OCI-LY7 (cell line): ENCODE data around the gene GNAI2. TPM values are rescaled to one million over a fixed set of nuclear protein-coding genes. Genes with fewer than 3 reads are reported as not detected.

Experiments used
- Bru-seq: library from RNA; stranded (reverse); fragments of 400-500 nt; gene quantifications from one replicate; lab custom pipeline; 2021; lab: Mats Ljungman, UMichigan
- BruChase-seq, 2 experiments: library from RNA; stranded (reverse); fragments of 400-500 nt; gene quantifications; one replicate each; lab custom pipeline; 2021; lab: Mats Ljungman, UMichigan
- BruUV-seq: library from RNA; stranded (reverse); fragments of 400-500 nt; replicated peaks from 2 replicates; lab custom pipeline; 2021; lab: Mats Ljungman, UMichigan
- CTCF ChIA-PET: fragments of 300-600 bp; sonication (Branson Sonifier 250); formaldehyde crosslinking; loops from one replicate; lab custom pipeline; 2022; ENCODE audit warnings: antibody characterized with exemption; ENCODE audit not compliant: unreplicated experiment; lab: Charles Lee
- POLR2A ChIA-PET: fragments of 300-600 bp; sonication (Branson Sonifier 250); formaldehyde crosslinking; loops from one replicate; lab custom pipeline; 2022; ENCODE audit warnings: antibody characterized with exemption; lab: Charles Lee
- DNase-seq: peaks from one replicate; pipeline ENCODE4 v3.0.0-alpha.2; 2015; ENCODE audit warnings: low spot score
- H2AFZ ChIP-seq: fragments of 200-600 bp; sonication (generic), shearing (Covaris generic); 2 replicates; pipeline ENCODE4 v1.6.1; 2014; ENCODE audit warnings: mild to moderate bottlenecking, antibody characterized with exemption, low read length, moderate library complexity
- H3K27ac ChIP-seq: fragments of 200-600 bp; sonication (generic); 2 replicates; pipeline ENCODE4 v1.5.1; 2014; ENCODE audit warnings: mixed run types, low read depth, mild to moderate bottlenecking, moderate library complexity, low read length, inconsistent platforms; ENCODE audit not compliant: poor library complexity, severe bottlenecking
- H3K36me3 ChIP-seq: fragments of 200-600 bp; sonication (generic); 2 replicates; pipeline ENCODE4 v1.6.1; 2014; ENCODE audit warnings: mild to moderate bottlenecking, antibody characterized with exemption, low read length, moderate library complexity, mixed read lengths; ENCODE audit not compliant: insufficient read depth
- H3K4me1 ChIP-seq: fragments of 200-600 bp; sonication (generic); 2 replicates; pipeline ENCODE4 v1.5.1; 2014; ENCODE audit warnings: mild to moderate bottlenecking, low read length; ENCODE audit not compliant: insufficient read depth, poor library complexity, severe bottlenecking
- H3K4me2 ChIP-seq: fragments of 200-600 bp; sonication (generic); 2 replicates; pipeline ENCODE4 v1.6.1; 2014; ENCODE audit warnings: mild to moderate bottlenecking, low read length
- H3K4me3 ChIP-seq: fragments of 200-600 bp; sonication (generic); 2 replicates; pipeline ENCODE4 v1.5.1; 2014; ENCODE audit warnings: mild to moderate bottlenecking, low read depth, low read length; ENCODE audit not compliant: poor library complexity, severe bottlenecking
- H3K79me2 ChIP-seq: fragments of 200-600 bp; sonication (generic); 2 replicates; pipeline ENCODE4 v1.6.1; 2016; ENCODE audit warnings: low read depth, mild to moderate bottlenecking, low read length, moderate library complexity, mixed read lengths; ENCODE audit not compliant: insufficient read depth
- H3K9me2 ChIP-seq: fragments of 200-600 bp; sonication (generic); 2 replicates; pipeline ENCODE4 v1.6.1; 2016; ENCODE audit warnings: mild to moderate bottlenecking, low read length, mixed read lengths; ENCODE audit not compliant: insufficient read depth
- H3K9me3 ChIP-seq: fragments of 200-600 bp; sonication (generic); 2 replicates; pipeline ENCODE4 v1.6.1; 2014; ENCODE audit warnings: mild to moderate bottlenecking, mixed run types, low read length, mixed read lengths
- H4K20me1 ChIP-seq: fragments of 200-600 bp; sonication (generic); 2 replicates; pipeline ENCODE4 v1.6.1; 2014; ENCODE audit warnings: mild to moderate bottlenecking, antibody characterized with exemption, low read length, moderate library complexity, mixed read lengths; ENCODE audit not compliant: insufficient read depth
- EZH2phosphoT487 ChIP-seq: fragments of 200-600 bp; sonication (generic); IDR thresholded peaks from 2 replicates; pipeline ENCODE4 v1.6.1; 2018; ENCODE audit warnings: low read depth, borderline replicate concordance, mild to moderate bottlenecking, mixed run types, antibody characterized with exemption, low read length, moderate library complexity, mixed read lengths
- intact Hi-C: fragments of 100-400 bp; cut with micrococcal nuclease; formaldehyde crosslinking; loops from one replicate; pipeline ENCODE4 v1.10.0; 2022; ENCODE audit not compliant: unreplicated experiment
- long read RNA-seq: library from polyadenylated mRNA; stranded (forward); transcript quantifications from one replicate; pipeline ENCODE4 v2.0.0, GENCODE V29; 2022
- total RNA-seq, 2 experiments: library from RNA; depleted of rRNA in 1 of 2; stranded (reverse); fragments of >200 nt in 1 of 2; shearing (Covaris generic) in 1 of 2; gene quantifications; 2 replicates each; pipeline ENCODE4 v1.2.3, GENCODE V29; 2014 to 2022
- TF ChIP-seq, protein P1 (sequence below): fragments of 200-600 bp; sonication (generic); conservative IDR thresholded peaks from 2 replicates; pipeline ENCODE4 v1.5.1; 2014; ENCODE audit warnings: mild to moderate bottlenecking, antibody characterized with exemption, low read length, moderate library complexity, mixed read lengths

GNAI2 gene
- total RNA-seq (2014; rRNA removed; shearing (Covaris generic)) (165 and 190 TPM in 2 replicates), total RNA-seq (2022) (256 and 266 TPM in 2 replicates), Bru-seq, nascent RNA (percentile 65 among the genes with signal in this experiment), BruChase-seq, experiment 1, labeled RNA remaining after a 6-hour chase (percentile 90 among the genes with signal in this experiment), BruChase-seq, experiment 2, labeled RNA remaining after a 2-hour chase (percentile 79 among the genes with signal in this experiment)
- long read RNA-seq, transcript GNAI2-203 (9 exons, 2,407 nt), result minor isoform, 6 of 321 reads
- long read RNA-seq, transcript GNAI2-202 (9 exons, 2,464 nt), result major isoform, 262 of 321 reads
- long read RNA-seq, partial matches to known transcripts, result 17 of 321 reads
- long read RNA-seq, other reads (novel, unspliced or antisense), result 30 of 321 reads

DNA sequence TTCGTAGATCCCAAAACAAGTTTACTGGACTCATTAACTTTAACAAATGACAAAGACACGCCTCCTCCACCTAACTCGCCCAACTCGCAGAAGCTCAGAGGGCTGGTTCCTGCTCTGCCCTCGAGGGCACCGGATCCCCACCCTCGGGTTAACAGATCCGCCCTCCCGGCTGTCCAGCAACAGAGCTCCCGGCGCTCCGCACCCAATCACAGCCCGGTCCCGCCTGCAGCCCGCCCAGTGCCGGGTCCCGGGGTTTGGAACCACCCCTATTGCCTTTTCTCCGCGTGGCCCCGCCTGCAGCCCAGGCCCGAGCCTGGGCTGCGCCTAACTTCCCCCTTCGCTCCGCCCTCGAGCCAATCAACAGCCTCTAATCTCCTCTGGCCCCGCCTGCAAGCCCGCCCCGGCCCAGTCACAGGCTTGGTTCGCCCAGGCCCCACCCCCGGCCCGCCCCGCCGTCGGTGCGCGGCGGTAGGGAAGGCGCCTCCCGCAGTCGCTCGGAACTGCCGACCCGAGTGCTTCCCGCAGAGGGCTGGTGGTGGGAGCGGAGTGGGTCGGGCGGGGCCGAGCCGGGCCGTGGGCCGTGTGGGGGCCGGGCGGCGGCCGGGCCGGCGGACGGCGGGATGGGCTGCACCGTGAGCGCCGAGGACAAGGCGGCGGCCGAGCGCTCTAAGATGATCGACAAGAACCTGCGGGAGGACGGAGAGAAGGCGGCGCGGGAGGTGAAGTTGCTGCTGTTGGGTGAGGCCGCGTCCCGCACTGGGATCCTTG lies at the start of gene GNAI2:
GNAI2 (plus strand) TSS at position 489 of the 768 bp plus-strand sequence; CDS start at position 621, 132 bp downstream.
- TF ChIP-seq EZH2phosphoT487, result no peak
- TF ChIP-seq, protein P1, sequence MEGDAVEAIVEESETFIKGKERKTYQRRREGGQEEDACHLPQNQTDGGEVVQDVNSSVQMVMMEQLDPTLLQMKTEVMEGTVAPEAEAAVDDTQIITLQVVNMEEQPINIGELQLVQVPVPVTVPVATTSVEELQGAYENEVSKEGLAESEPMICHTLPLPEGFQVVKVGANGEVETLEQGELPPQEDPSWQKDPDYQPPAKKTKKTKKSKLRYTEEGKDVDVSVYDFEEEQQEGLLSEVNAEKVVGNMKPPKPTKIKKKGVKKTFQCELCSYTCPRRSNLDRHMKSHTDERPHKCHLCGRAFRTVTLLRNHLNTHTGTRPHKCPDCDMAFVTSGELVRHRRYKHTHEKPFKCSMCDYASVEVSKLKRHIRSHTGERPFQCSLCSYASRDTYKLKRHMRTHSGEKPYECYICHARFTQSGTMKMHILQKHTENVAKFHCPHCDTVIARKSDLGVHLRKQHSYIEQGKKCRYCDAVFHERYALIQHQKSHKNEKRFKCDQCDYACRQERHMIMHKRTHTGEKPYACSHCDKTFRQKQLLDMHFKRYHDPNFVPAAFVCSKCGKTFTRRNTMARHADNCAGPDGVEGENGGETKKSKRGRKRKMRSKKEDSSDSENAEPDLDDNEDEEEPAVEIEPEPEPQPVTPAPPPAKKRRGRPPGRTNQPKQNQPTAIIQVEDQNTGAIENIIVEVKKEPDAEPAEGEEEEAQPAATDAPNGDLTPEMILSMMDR, result no peak
- H3K9me3 ChIP-seq, result no peaks in the 10 kb centered on the region
- no TSS peak for BruUV-seq
- H3K27ac ChIP-seq, result peak within 1 kb of the TSS; percentile 64
- H4K20me1 ChIP-seq, result no peaks in the 10 kb centered on the region
- H3K4me1 ChIP-seq, result peaks cover 41% of the 10 kb centered on the region
- H3K4me3 ChIP-seq, result peak within 1 kb of the TSS; percentile 80
- CTCF ChIA-PET, result interaction anchor here (0.5 to 1.1 kb wide), 3 partner anchors 11 to 130 kb away, joined by 3 to 12 read pairs (median 4); no protein-coding TSS in a partner anchor
- H3K9me2 ChIP-seq, result no peaks in the 10 kb centered on the region
- POLR2A ChIA-PET, result interaction anchor here (0.6 to 1.8 kb wide), 11 partner anchors 8 to 1428 kb away, joined by 3 to 12 read pairs (median 4); partner anchors contain the start of gene TUSC2
- H3K36me3 ChIP-seq, result peaks cover 24% of the 10 kb centered on the region; the same call in 1 of the 2 replicates
- H2AFZ ChIP-seq, result peak within 1 kb of the TSS; percentile 58; the same call in 1 of the 2 replicates
- intact Hi-C loops, result loop anchor here (5.0 kb wide), 2 partner anchors 101 to 331 kb away; partner anchors contain the start of genes C3orf18 and HEMK1
- H3K4me2 ChIP-seq, result peak within 1 kb of the TSS; percentile 87
- peaks cover 45% of the 10 kb centered on the region for H3K79me2 ChIP-seq
- DNase-seq, result peak; percentile 98

DNA sequence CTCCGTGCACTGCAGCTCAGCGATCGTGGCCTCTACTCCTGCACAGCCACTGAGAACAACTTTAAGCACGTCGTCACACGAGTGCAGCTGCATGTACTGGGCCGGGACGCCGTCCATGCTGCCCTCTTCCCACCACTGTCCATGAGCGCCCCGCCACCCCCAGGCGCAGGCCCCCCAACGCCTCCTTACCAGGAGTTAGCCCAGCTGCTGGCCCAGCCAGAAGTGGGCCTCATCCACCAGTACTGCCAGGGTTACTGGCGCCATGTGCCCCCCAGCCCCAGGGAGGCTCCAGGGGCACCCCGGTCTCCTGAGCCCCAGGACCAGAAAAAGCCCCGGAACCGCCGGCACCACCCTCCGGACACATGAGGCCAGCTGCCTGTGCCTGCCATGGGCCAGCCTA lies 48.3 kb upstream of the GNAI2 start:
- H3K9me2 ChIP-seq, result no peaks in the 10 kb centered on the region
- no peak overlapping the region for H3K4me2 ChIP-seq
- DNase-seq, result no peak
- H3K79me2 ChIP-seq, result no peaks in the 10 kb centered on the region
- ChIA-PET POLR2A (interaction anchor here (0.6 to 1.1 kb wide), 2 partner anchors 20 to 95 kb away, joined by 3 to 5 read pairs; no protein-coding TSS in a partner anchor), CTCF (interaction anchor here (0.6 kb wide), 1 partner anchor 19 kb away, joined by 3 read pairs; no protein-coding TSS in a partner anchor)
- intact Hi-C loops, result loop anchor here (5.0 kb wide), 1 partner anchor 50 kb away; no protein-coding TSS in a partner anchor
- no peaks in the 10 kb centered on the region for H4K20me1 ChIP-seq
- H3K9me3 ChIP-seq, result no peaks in the 10 kb centered on the region
- H3K4me1 ChIP-seq, result peaks cover 12% of the 10 kb centered on the region
- H3K4me3 ChIP-seq, result no peak overlapping the region
- BruUV-seq, result no TSS peak
- H2AFZ ChIP-seq, result no peak overlapping the region
- TF ChIP-seq, protein P1, result no peak
- TF ChIP-seq EZH2phosphoT487, result no peak
- no peaks in the 10 kb centered on the region for H3K36me3 ChIP-seq
- no peak overlapping the region for H3K27ac ChIP-seq
